Hepatocyte (in vitro differentiated cells): Measurements from ENCODE around the gene ZNF584.

ENCODE experiments used
- EZH2 ChIP-seq: fragments of 200-600 bp; sonication (generic); IDR thresholded peaks from 2 replicates; pipeline ENCODE4 v1.6.1; 2016; ENCODE audit warnings: antibody characterized with exemption, mild to moderate bottlenecking, borderline replicate concordance
- EZH2phosphoT487 ChIP-seq: fragments of 200-600 bp; sonication (generic); IDR thresholded peaks from one replicate; pipeline ENCODE4 v1.6.1; 2018; ENCODE audit warnings: antibody characterized with exemption, mild to moderate bottlenecking, low read depth, moderate library complexity; ENCODE audit not compliant: unreplicated experiment, severe bottlenecking
- TF ChIP-seq, protein P1 (sequence below): fragments of 200-600 bp; sonication (generic); IDR thresholded peaks from 2 replicates; pipeline ENCODE4 v1.5.1; 2016; ENCODE audit warnings: antibody characterized with exemption, mild to moderate bottlenecking; ENCODE audit not compliant: poor library complexity

DNA sequence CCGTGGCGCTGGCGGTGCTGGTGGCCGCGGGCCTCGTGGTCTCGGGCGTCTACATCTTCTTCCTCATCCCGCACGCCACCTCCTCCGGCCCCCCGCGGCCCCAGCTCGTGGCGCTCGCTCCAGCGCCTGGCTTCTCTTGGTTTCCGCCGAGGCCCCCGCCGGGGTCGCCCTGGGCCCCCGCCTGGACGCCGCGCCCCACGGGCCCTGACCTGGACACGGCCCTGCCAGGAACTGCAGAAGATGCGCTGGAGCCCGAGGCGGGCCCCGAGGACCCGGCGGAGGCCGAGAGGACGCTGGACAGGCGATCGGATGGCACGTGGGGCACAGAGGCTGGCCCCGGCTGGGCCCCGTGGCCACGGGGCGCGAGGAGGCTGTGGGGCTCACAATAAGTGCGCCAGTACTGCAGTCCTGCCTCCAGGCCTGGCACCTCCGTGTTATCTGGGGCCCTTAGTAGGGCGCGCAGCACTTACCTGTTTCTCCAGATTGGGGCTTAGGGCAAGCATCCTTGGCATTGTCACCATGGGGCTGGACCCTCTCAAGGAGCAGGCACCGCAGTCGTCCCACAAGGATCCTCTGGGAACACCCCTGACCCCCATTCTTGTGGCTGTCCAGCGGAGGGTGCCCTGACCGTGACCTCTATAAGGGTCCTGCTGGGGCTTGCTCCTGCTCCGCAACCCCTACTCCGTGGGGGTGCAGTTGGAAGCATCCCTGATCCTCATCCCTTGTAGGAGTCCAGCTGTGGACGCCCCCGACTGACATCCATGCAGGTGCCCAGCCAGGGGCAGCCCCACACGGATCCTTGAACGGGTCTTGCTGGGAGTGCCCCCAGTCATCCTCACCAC is 11.5 kb upstream of the ZNF584 start:
- TF ChIP-seq, protein P1, sequence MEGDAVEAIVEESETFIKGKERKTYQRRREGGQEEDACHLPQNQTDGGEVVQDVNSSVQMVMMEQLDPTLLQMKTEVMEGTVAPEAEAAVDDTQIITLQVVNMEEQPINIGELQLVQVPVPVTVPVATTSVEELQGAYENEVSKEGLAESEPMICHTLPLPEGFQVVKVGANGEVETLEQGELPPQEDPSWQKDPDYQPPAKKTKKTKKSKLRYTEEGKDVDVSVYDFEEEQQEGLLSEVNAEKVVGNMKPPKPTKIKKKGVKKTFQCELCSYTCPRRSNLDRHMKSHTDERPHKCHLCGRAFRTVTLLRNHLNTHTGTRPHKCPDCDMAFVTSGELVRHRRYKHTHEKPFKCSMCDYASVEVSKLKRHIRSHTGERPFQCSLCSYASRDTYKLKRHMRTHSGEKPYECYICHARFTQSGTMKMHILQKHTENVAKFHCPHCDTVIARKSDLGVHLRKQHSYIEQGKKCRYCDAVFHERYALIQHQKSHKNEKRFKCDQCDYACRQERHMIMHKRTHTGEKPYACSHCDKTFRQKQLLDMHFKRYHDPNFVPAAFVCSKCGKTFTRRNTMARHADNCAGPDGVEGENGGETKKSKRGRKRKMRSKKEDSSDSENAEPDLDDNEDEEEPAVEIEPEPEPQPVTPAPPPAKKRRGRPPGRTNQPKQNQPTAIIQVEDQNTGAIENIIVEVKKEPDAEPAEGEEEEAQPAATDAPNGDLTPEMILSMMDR: no peak
- no peak for TF ChIP-seq EZH2
- TF ChIP-seq EZH2phosphoT487: no peak
